HL-60 (cell line): ENCODE results near the gene SAAL1.

Source experiments
- CTCF ChIP-seq: IDR thresholded peaks from one replicate; pipeline ENCODE4 v1.5.1; 2011; ENCODE audit warnings: low read length, control low read depth, inconsistent platforms; ENCODE audit not compliant: insufficient read depth
- POLR2AphosphoS5 ChIP-seq: IDR thresholded peaks from 2 replicates; pipeline ENCODE4 v1.6.1; 2012; ENCODE audit warnings: low read depth

DNA sequence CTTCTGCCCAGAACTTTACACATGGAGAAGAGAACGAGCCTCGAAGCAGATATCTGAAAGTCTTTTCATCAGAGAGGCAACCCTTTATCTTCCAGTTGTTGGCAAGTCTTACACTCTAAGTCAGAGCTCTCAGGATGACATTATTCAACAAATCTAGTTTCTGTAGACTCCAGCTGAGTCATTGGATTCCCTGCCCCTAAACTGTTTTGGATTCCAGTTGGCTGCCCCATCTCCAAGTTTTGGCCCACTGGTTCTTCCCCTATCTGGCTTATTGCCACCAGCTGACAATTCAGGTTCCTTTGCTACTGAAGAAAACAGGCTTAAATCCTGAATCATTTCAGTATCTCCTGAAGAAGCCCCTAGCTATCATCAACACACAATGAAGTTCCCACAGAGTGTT, 14.2 kb downstream of the SAAL1 start:
- TF ChIP-seq CTCF (no peak), POLR2AphosphoS5 (no peak)
